NCI-H82 (cell line): Measurements from ENCODE around the gene SNTA1.
A peak's percentile ranks its signal among the peaks of the same experiment; 100 is the strongest.
"Not testable (repeated sequence)": the region's sequence is repeated elsewhere in the genome, so short reads cannot be mapped to it uniquely, and the experiment has no call there.

Experiments used
- DNase-seq: peaks from one replicate; lab custom pipeline; 2025; lab: John Stamatoyannopoulos, UW

The SNTA1 gene

GRCh38 chr20:33465481-33466302 is 22.1 kb upstream of the SNTA1 start:
- peak; percentile 99 for DNase-seq

GRCh38 chr20:33464759-33465158 is 21.2 kb upstream of the SNTA1 start:
- peak; percentile 91 for DNase-seq

- no peak for DNase-seq
Observed at GRCh38 chr20:33463332-33464101, 20.0 kb upstream of the SNTA1 start.

GRCh38 chr20:33460711-33461110 is 17.1 kb upstream of the SNTA1 start:
- DNase-seq, result no peak

GRCh38 chr20:33459599-33459998 is 16.0 kb upstream of the SNTA1 start:
- DNase-seq, result no peak

- DNase-seq, result peak; percentile 91
Observed at GRCh38 chr20:33456916-33457642, 13.5 kb upstream of the SNTA1 start.

- DNase-seq, result no peak
Observed at GRCh38 chr20:33450867-33451266, 7.3 kb upstream of the SNTA1 start.

- no peak for DNase-seq
Observed at GRCh38 chr20:33445881-33446625, 2.5 kb upstream of the SNTA1 start.

- peak; percentile 49 for DNase-seq
Observed at GRCh38 chr20:33444797-33445560, 1.4 kb upstream of the SNTA1 start.

GRCh38 chr20:33443006-33443511 is 504 bp downstream of the SNTA1 start:
- peak; percentile 56 for DNase-seq

GRCh38 chr20:33442136-33443005 is 1.2 kb downstream of the SNTA1 start:
- DNase-seq, result no peak

- peak; percentile 27 for DNase-seq
Observed at GRCh38 chr20:33441142-33441955, 2.2 kb downstream of the SNTA1 start.

GRCh38 chr20:33440562-33440961 is 3.0 kb downstream of the SNTA1 start:
- DNase-seq, result not testable (repeated sequence)

- DNase-seq, result no peak
Observed at GRCh38 chr20:33438481-33438880, 5.1 kb downstream of the SNTA1 start.

- no peak for DNase-seq
Observed at GRCh38 chr20:33437141-33437911, 6.2 kb downstream of the SNTA1 start.

GRCh38 chr20:33434434-33434833 is 9.1 kb downstream of the SNTA1 start:
- no peak for DNase-seq

GRCh38 chr20:33433465-33434234 is 9.9 kb downstream of the SNTA1 start:
- DNase-seq, result no peak
